ENCODE data around the gene SMAD3. TPM values are rescaled to one million over a fixed set of nuclear protein-coding genes. Genes with fewer than 3 reads are reported as not detected.

The SMAD3 gene
- total and polyA plus RNA-seq, 2 of the 8 experiments (the other 6 are each of a cell fraction or from before 2014, with no cell fraction given): 10.1 to 12.4 TPM

DNA sequence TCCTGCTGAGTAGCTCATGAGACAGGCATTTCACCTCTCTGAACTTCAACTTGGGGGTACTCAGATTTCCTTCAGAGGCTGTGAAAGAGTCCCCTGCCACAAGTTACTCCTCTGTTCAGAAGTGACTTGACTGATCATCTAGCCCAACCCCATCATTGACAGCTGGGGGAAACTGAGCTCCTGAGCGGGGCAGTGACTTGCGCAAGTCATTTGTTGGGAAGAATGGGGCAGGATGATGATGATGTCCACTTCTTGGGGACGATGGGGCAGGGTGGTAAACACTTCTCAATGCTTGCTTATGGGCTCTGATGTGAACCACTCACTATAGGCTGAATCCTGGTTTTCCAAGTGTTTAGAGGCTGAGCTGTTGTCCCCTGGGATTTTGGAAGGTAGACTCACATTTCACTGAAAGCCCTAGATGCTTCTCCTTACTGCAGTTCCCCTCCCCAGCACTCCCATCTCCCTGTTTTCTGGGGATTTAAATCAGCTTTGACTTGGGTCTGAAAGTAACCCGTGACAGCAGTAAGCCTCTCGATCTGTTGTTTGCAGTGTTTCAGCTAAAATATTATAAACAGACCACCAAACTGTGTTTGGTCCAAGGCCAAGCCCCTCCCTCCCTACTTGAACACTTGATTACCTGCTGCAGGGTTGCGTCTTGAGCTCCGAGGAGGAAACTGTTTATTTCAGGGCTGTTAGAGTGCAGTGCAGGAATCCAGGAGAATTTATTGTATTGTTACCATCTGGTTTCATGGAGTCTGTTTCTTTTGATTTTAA, 25.1 kb downstream of the SMAD3 start:
- Histone ChIP-seq H2BK15ac (ENCODE audit: low read length) (no peak overlapping the region), H3K4me1 (replicated peaks in 1 of 4; ENCODE audit: control insufficient read depth in 3 of 4, insufficient read depth in 4 of 4, low read length in 3 of 4) (peaks cover 7 to 32% (median 18%) of the 10 kb centered on the region in 4 experiments), H3K79me2 (ENCODE audit: control insufficient read depth in 1 of 2, insufficient read depth in 2 of 2, low read length in 2 of 2) (peaks cover 2 to 7% of the 10 kb centered on the region in 2 experiments; a peak in 2 of 4 replicates), H2BK12ac (ENCODE audit: low read depth, low read length) (no peak overlapping the region), H2AFZ (ENCODE audit: low read length) (no peak overlapping the region), H3K27ac (ENCODE audit: low read depth, low read length) (no peak overlapping the region), H4K20me1 (replicated peaks in 1 of 2; ENCODE audit: control insufficient read depth in 1 of 2, insufficient read depth in 2 of 2, low read length in 2 of 2) (no peaks in the 10 kb centered on the region), H3K14ac (ENCODE audit: insufficient read length) (no peak overlapping the region), H3K18ac (ENCODE audit: extremely low read depth, low read length) (no peak overlapping the region), H3K27me3 (replicated peaks in 1 of 4; ENCODE audit: control insufficient read depth in 3 of 4, extremely low read depth in 1 of 4, insufficient read depth in 3 of 4, low read length in 3 of 4) (no peaks in the 10 kb centered on the region), H4K5ac (ENCODE audit: insufficient read length, low read depth, low read length) (no peak overlapping the region), H3K4me2 (ENCODE audit: insufficient read depth in 1 of 2, low read depth in 2 of 2, low read length in 2 of 2) (no peak overlapping the region), H2BK5ac (ENCODE audit: low read depth, low read length) (peak overlapping the region; percentile 0; the same call in 1 of the 2 replicates), H3K9me3 (ENCODE audit: insufficient read depth in 2 of 2, low read depth in 1 of 2, low read length in 1 of 2) (no peaks in the 10 kb centered on the region), H3K4ac (replicated peaks; ENCODE audit: insufficient read length, low read depth, low read length) (no peak overlapping the region), H3K4me3 (ENCODE audit: extremely low read depth in 1 of 4, insufficient read depth in 2 of 4, low read depth in 3 of 4, low read length in 4 of 4) (no peak overlapping the region), H3K23me2 (ENCODE audit: low read depth, low read length) (no peaks in the 10 kb centered on the region), H3K79me1 (ENCODE audit: low read depth, low read length) (peaks cover 4% of the 10 kb centered on the region), H2BK20ac (ENCODE audit: low read length) (peak overlapping the region; percentile 35), H4K8ac (ENCODE audit: extremely low read depth, insufficient read depth, low read length) (no peak overlapping the region), H4K91ac (replicated peaks; ENCODE audit: insufficient read length, low read length) (peak overlapping the region; percentile 23), H2AK5ac (ENCODE audit: low read depth, low read length) (no peak overlapping the region), H2BK120ac (replicated peaks; ENCODE audit: low read depth, low read length) (no peak overlapping the region), H3K56ac (replicated peaks; ENCODE audit: insufficient read length, low read depth, low read length) (no peak overlapping the region), H3K36me3 (ENCODE audit: control insufficient read depth in 2 of 4, insufficient read depth in 4 of 4, low read length in 3 of 4) (no peaks in the 10 kb centered on the region), H3K9ac (replicated peaks in 1 of 4; ENCODE audit: extremely low read depth in 1 of 4, low read depth in 3 of 4, low read length in 3 of 4) (no peak overlapping the region), H3K23ac (ENCODE audit: insufficient read length) (no peak overlapping the region)
- no peak for FAIRE-seq
- POLR2A ChIA-PET (ENCODE audit: partially characterized antibody): interaction anchor here (1.1 to 1.4 kb wide), 3 partner anchors 11 to 75 kb away, joined by 3 to 6 read pairs (median 3); partner anchors contain the start of gene SMAD3
- no peak for DNase-seq (ENCODE audit: low read depth in 1 of 2, low spot score in 2 of 2)
- 79% methylated on average over 7 of the region's 7 CpGs; no CpG with 5 or more reads in 1 of the 2 experiments for WGBS, 2 experiments (ENCODE audit: extremely low coverage in 1 of 2, insufficient coverage in 1 of 2, insufficient read length in 1 of 2, insufficient replicate concordance in 2 of 2, low coverage in 1 of 2, low lambda C conversion rate in 2 of 2, missing lambda C conversion rate in 1 of 2)
- CTCF ChIA-PET (ENCODE audit: partially characterized antibody): interaction anchor here (0.5 to 2.7 kb wide), 7 partner anchors 11 to 148 kb away, joined by 3 to 13 read pairs (median 4); no protein-coding TSS in a partner anchor
- no peak for TF ChIP-seq GABPA (IDR thresholded peaks at IDR 0.05; ENCODE audit: borderline replicate concordance, insufficient read depth, low read length)
- TF ChIP-seq PHF8 (conservative IDR thresholded peaks at IDR 0.05; ENCODE audit: low read depth, low read length): no peak
- TF ChIP-seq POLR2A (IDR thresholded peaks at IDR 0.05; ENCODE audit: control extremely low read depth in 1 of 2, low read depth in 2 of 2, low read length in 2 of 2): no peak
- TF ChIP-seq, protein P1, sequence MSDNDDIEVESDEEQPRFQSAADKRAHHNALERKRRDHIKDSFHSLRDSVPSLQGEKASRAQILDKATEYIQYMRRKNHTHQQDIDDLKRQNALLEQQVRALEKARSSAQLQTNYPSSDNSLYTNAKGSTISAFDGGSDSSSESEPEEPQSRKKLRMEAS (IDR thresholded peaks at IDR 0.05): no peak
- TF ChIP-seq EP300 (IDR thresholded peaks at IDR 0.05; ENCODE audit: borderline replicate concordance in 1 of 2, low read depth in 2 of 2, low read length in 2 of 2): no peak
- TF ChIP-seq BCL11A (IDR thresholded peaks at IDR 0.05; ENCODE audit: low read depth in 2 of 2, low read length in 2 of 2): no peak
- TF ChIP-seq POU5F1 (IDR thresholded peaks at IDR 0.05; ENCODE audit: low read depth, low read length): no peak
- TF ChIP-seq SRF (IDR thresholded peaks at IDR 0.05; ENCODE audit: low read depth, low read length): no peak
- no peak for TF ChIP-seq GTF2F1 (IDR thresholded peaks at IDR 0.05; ENCODE audit: borderline replicate concordance, low read depth, low read length)
- no peak for TF ChIP-seq CBX8 (IDR thresholded peaks at IDR 0.05; ENCODE audit: borderline replicate concordance, low read depth, low read length)
- TF ChIP-seq TAF7 (optimal IDR thresholded peaks at IDR 0.05; ENCODE audit: borderline replicate concordance, low read depth, low read length): no peak
- no peak for TF ChIP-seq SP4 (IDR thresholded peaks at IDR 0.05; ENCODE audit: low read length)
- TF ChIP-seq YY1 (IDR thresholded peaks at IDR 0.05; ENCODE audit: low read depth, low read length): no peak

Measured in H1 (cell line).